Lower lobe of right lung (tissue), 2 donors: ENCODE measurements around the gene NOS1AP. TPM values are rescaled to one million over a fixed set of nuclear protein-coding genes. Genes with fewer than 3 reads are reported as not detected.

Experiments used
- ATAC-seq, 2 donors: fragments of 200-7000 bp; cut with Tn5 transposase; one replicate each; pipeline ENCODE4 v1.9.1; 2020 to 2022; ENCODE audit warnings: mild to moderate bottlenecking in 2 of 2, moderate library complexity in 2 of 2
- DNase-seq: peaks from one replicate; pipeline ENCODE4 v3.0.0-alpha.2; 2020
- H3K27ac ChIP-seq: fragments of 200-600 bp; one replicate; pipeline ENCODE4 v1.8.0; 2022
- H3K27me3 ChIP-seq: fragments of 200-600 bp; one replicate; pipeline ENCODE4 v1.8.0; 2022; ENCODE audit warnings: low read depth
- H3K36me3 ChIP-seq: fragments of 200-600 bp; one replicate; pipeline ENCODE4 v1.8.0; 2022; ENCODE audit warnings: mild to moderate bottlenecking
- H3K4me1 ChIP-seq: fragments of 200-600 bp; one replicate; pipeline ENCODE4 v1.8.0; 2022
- H3K4me3 ChIP-seq: fragments of 200-600 bp; one replicate; pipeline ENCODE4 v1.8.0; 2022; ENCODE audit warnings: mild to moderate bottlenecking
- H3K9me3 ChIP-seq: fragments of 200-600 bp; one replicate; pipeline ENCODE4 v1.8.0; 2022
- intact Hi-C: fragments of 100-400 bp; cut with DNase I; formaldehyde crosslinking; loops from one replicate; pipeline ENCODE4 v1.11.0; 2022
- total RNA-seq: library from RNA; stranded (reverse); fragmentation: NEBNext Ultra II Directional; extraction: Animal tissue kit (Norgen Biotek cat#: 25700); gene quantifications from one replicate; pipeline ENCODE4 v1.2.1, GENCODE V29; 2021
- TF ChIP-seq, protein P1 (sequence below): fragments of 200-600 bp; IDR thresholded peaks from one replicate; pipeline ENCODE4 v1.8.0; 2022; ENCODE audit warnings: antibody characterized with exemption, mild to moderate bottlenecking
- donor health status: DM: no; HTN: yes; CAD: no; lungs with severe emphysema.

The NOS1AP gene
- total RNA-seq, 1 donor from 2014 or later: 3.6 TPM

DNA sequence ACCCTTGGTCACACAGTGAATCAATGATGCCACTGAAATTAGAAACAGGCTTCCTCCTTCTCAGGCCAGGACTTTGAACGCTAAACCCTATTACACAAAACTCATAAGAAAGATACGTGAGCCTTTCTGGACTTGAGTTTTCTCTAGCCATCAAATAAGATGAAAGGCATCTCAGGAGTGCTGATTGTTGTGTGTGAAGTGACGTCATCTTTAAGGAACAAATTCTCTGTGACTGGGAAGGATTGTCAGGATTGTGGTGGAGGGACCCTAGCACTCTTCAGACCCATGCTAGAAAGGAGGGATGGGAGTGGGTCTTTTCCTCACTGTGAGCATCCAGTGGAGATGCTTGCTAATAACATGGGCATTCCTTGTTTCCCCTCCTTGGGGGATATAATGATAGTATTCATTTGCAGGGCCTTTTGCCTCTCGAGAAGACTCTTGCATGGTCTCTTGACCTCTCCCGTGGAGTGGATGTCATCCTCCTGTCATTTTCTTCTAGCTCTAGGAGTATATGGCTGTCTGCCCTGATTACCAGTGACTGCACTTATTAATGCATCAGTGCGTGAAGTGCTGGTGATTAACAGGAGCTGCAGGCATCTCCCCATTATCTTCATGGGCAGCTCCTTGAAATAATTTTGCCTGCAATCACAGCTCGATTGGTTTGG is 267.3 kb downstream of the NOS1AP start:
- DNase-seq: no peak
- H3K27me3 ChIP-seq: no peaks in the 10 kb centered on the region
- no peaks in the 10 kb centered on the region for H3K36me3 ChIP-seq
- H3K27ac ChIP-seq: no peak overlapping the region
- intact Hi-C loops: no loop called here
- no peak for ATAC-seq
- TF ChIP-seq, protein P1, sequence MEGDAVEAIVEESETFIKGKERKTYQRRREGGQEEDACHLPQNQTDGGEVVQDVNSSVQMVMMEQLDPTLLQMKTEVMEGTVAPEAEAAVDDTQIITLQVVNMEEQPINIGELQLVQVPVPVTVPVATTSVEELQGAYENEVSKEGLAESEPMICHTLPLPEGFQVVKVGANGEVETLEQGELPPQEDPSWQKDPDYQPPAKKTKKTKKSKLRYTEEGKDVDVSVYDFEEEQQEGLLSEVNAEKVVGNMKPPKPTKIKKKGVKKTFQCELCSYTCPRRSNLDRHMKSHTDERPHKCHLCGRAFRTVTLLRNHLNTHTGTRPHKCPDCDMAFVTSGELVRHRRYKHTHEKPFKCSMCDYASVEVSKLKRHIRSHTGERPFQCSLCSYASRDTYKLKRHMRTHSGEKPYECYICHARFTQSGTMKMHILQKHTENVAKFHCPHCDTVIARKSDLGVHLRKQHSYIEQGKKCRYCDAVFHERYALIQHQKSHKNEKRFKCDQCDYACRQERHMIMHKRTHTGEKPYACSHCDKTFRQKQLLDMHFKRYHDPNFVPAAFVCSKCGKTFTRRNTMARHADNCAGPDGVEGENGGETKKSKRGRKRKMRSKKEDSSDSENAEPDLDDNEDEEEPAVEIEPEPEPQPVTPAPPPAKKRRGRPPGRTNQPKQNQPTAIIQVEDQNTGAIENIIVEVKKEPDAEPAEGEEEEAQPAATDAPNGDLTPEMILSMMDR: no peak
- no peaks in the 10 kb centered on the region for H3K9me3 ChIP-seq
- peaks cover 7% of the 10 kb centered on the region for H3K4me1 ChIP-seq
- no peak overlapping the region for H3K4me3 ChIP-seq

DNA sequence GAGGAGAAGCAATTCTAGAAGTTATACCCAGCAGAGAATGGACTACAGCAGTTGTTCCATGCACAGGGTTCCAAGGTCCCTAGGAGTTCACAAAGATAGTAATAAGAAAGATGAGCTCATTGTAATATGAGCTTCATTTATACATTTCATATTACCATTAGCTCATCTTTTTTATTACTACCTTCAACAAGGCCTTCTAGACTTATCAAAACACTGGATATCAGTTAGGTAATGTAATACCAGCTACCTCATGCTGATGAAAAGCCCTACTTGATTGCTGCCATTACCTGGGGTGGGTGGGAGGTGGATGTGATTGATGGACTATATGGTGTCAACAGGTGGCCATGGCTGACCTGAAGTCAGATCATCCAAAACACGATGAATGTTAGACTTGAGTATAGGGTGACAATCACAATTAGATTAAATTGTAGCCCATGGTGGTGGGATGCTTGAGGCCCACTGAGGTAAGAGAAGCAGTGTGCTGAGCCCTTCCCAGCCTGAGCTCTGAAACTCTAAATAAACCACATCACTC is 273.0 kb downstream of the NOS1AP start:
- Histone ChIP-seq H3K4me1 (no peaks in the 10 kb centered on the region), H3K4me3 (no peak overlapping the region), H3K27ac (no peak overlapping the region), H3K27me3 (no peaks in the 10 kb centered on the region), H3K36me3 (no peaks in the 10 kb centered on the region), H3K9me3 (no peaks in the 10 kb centered on the region)
- TF ChIP-seq, protein P1: no peak
- no peak for DNase-seq
- intact Hi-C loops: no loop called here
- no peak for ATAC-seq

DNA sequence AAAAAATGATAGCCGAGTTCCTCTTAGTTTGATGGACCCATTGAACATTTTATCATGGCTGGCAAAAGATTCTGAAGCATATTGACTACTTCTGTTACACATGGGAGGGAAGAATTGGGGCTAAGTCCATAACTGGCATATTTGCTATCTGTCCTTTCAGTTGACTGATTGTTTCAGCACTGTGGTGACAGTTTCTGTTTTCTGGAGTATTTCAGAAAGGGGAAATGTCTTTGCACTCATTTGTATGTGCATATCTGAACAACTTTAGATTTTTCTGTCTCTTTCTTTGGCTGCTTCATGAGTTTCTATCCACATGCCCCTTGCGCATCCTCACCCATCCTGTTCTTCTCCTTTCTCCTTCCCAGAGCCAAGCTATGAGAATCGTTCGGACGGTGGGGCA is 274.0 kb downstream of the NOS1AP start:
- no peak for DNase-seq
- TF ChIP-seq, protein P1: no peak
- Histone ChIP-seq H3K4me3 (no peak overlapping the region), H3K9me3 (no peaks in the 10 kb centered on the region), H3K36me3 (no peaks in the 10 kb centered on the region), H3K4me1 (no peaks in the 10 kb centered on the region), H3K27me3 (no peaks in the 10 kb centered on the region), H3K27ac (no peak overlapping the region)
- intact Hi-C loops: no loop called here
- ATAC-seq: no peak

DNA sequence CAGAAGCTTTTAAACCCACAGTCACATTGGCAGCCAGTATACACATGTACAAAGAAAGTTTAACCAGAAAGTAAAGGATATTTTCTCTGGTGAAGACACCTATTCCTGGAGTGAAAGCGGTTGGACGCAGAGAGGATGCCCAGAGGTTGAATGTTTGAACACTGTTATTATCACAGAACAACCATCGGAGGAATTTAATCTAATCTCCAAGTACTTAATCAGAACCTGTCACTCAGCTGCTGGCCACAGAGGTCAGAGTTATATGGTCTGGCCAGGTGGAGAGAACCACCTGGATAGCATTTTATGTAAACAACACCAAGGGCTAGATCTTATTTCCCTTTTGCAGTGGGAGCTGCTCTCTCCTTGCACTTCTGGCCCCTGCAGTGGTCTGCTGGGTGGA is 277.8 kb downstream of the NOS1AP start:
- DNase-seq: no peak
- TF ChIP-seq, protein P1: no peak
- H3K9me3 ChIP-seq: no peaks in the 10 kb centered on the region
- H3K4me1 ChIP-seq: no peaks in the 10 kb centered on the region
- H3K36me3 ChIP-seq: no peaks in the 10 kb centered on the region
- intact Hi-C loops: no loop called here
- no peak for ATAC-seq
- H3K27me3 ChIP-seq: no peaks in the 10 kb centered on the region
- no peak overlapping the region for H3K27ac ChIP-seq
- H3K4me3 ChIP-seq: no peak overlapping the region

DNA sequence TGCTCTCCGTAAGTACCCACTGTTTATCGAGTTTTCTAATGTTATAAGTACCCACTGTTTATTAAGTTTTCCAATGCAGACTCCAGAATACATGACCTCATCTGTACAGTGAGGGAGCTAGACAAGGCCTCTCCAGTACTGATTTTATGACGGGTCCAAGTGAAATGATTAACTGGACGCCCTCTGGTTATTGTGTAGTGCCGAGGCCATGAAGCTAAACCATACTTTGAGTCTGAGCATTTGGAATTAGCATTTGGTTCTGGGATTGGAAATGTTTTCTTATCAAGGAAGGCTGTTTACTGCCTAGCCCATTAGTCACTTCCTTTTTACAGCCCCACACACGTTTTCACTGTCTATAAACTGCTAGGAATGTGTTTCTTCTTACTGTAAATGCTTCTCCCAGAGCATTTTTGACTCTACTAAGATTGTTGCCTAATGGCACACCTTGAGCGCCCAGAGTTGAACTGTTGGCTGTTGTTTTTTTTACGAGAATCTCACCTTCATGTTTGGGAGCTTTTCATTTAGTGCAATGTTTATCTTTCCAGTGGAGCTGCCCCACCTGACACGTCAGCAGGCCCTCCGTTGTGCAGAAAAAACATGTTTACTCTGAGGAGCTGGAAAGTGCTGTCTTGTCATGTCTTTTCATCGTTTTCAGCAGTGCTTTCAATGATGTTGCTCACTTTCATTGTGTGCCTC is 280.3 kb downstream of the NOS1AP start:
- no peak for DNase-seq
- Histone ChIP-seq H3K36me3 (no peaks in the 10 kb centered on the region), H3K27ac (no peak overlapping the region), H3K4me3 (no peak overlapping the region), H3K27me3 (no peaks in the 10 kb centered on the region), H3K9me3 (no peaks in the 10 kb centered on the region), H3K4me1 (peaks cover 9% of the 10 kb centered on the region)
- intact Hi-C loops: no loop called here
- ATAC-seq: no peak
- TF ChIP-seq, protein P1: no peak
